Measurements from ENCODE around the gene MAGI1.

The MAGI1 gene

GRCh38 chr3:66038726-66039589 lies at the start of gene MAGI1:
Gene MAGI1, minus strand, starts transcription at chr3:66038918. Its CDS starts 610 bp downstream, at chr3:66038308.
- no peaks in the 10 kb centered on the region for H3K9me3 Mint-ChIP-seq (ENCODE audit: low read depth)
- no peak within 1 kb of the TSS for H3K27ac Mint-ChIP-seq
- peaks cover 16% of the 10 kb centered on the region for H3K4me1 Mint-ChIP-seq (ENCODE audit: low read depth)
- H3K4me3 Mint-ChIP-seq = peak within 1 kb of the TSS; percentile 92
- no peaks in the 10 kb centered on the region for H3K36me3 Mint-ChIP-seq
- peaks cover 38% of the 10 kb centered on the region for H3K27me3 Mint-ChIP-seq

- Mint-ChIP-seq H3K4me1 (ENCODE audit: low read depth) (no peaks in the 10 kb centered on the region), H3K9me3 (ENCODE audit: low read depth) (no peaks in the 10 kb centered on the region), H3K27me3 (no peaks in the 10 kb centered on the region), H3K4me3 (no peak overlapping the region), H3K36me3 (no peaks in the 10 kb centered on the region), H3K27ac (no peak overlapping the region)
Observed at GRCh38 chr3:66083784-66084213, 45.1 kb upstream of the MAGI1 start.

- Mint-ChIP-seq H3K27me3 (no peaks in the 10 kb centered on the region), H3K36me3 (no peaks in the 10 kb centered on the region), H3K4me1 (ENCODE audit: low read depth) (no peaks in the 10 kb centered on the region), H3K4me3 (no peak overlapping the region), H3K9me3 (ENCODE audit: low read depth) (no peaks in the 10 kb centered on the region), H3K27ac (no peak overlapping the region)
Observed at GRCh38 chr3:66083096-66083678, 44.5 kb upstream of the MAGI1 start.

DNA sequence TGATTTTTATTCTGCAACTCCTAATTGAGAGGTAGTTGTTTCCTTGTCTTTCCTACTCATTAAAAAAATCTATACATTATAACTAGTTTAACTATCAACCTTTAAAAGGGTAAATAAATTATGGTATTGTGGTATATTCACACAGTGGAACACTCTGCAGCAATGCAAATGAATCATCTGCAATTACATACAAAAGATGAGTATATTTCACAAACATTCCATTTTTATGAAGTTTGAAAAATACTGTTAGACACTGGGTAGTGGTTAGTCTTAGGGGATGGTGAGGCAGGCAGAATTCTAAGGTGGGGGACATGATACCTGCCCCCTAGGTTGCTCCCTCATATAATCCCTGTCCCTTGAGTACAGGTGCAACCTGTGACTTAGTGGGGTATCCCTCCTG lies 44.0 kb upstream of the MAGI1 start:
- Mint-ChIP-seq H3K36me3 (no peaks in the 10 kb centered on the region), H3K27ac (no peak overlapping the region), H3K27me3 (no peaks in the 10 kb centered on the region), H3K4me1 (ENCODE audit: low read depth) (no peaks in the 10 kb centered on the region), H3K9me3 (ENCODE audit: low read depth) (peaks cover 2% of the 10 kb centered on the region), H3K4me3 (no peak overlapping the region)

DNA sequence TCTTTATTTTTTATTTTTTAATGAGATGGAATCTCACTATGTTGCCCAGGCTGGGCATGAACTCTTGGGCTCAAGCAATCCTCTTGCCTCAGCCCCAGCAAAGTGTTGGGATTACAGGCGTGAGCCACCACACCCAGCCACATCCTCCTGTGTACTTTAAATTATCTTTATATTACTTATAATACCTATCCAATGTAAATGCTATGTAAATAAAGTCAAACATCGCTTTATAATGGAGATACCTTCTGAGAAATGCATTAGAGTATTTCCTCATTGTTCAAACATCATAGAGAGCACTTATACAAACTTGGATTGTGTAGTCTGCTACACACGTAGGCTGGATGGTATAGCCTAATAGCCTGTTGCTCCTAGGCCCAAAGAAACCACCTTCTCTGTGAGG lies 41.4 kb upstream of the MAGI1 start:
- Mint-ChIP-seq H3K27ac (no peak overlapping the region), H3K36me3 (no peaks in the 10 kb centered on the region), H3K27me3 (no peaks in the 10 kb centered on the region), H3K4me1 (ENCODE audit: low read depth) (no peaks in the 10 kb centered on the region), H3K9me3 (ENCODE audit: low read depth) (peaks cover 7% of the 10 kb centered on the region), H3K4me3 (no peak overlapping the region)

GRCh38 chr3:66077973-66078372 lies 39.3 kb upstream of the MAGI1 start:
- Mint-ChIP-seq H3K36me3 (no peaks in the 10 kb centered on the region), H3K27me3 (no peaks in the 10 kb centered on the region), H3K4me3 (no peak overlapping the region), H3K27ac (no peak overlapping the region), H3K9me3 (ENCODE audit: low read depth) (peaks cover 7% of the 10 kb centered on the region), H3K4me1 (ENCODE audit: low read depth) (no peaks in the 10 kb centered on the region)

GRCh38 chr3:66076861-66077470 lies 38.2 kb upstream of the MAGI1 start:
- Mint-ChIP-seq H3K27ac (no peak overlapping the region), H3K4me3 (no peak overlapping the region), H3K36me3 (no peaks in the 10 kb centered on the region), H3K27me3 (no peaks in the 10 kb centered on the region), H3K9me3 (ENCODE audit: low read depth) (peaks cover 7% of the 10 kb centered on the region), H3K4me1 (ENCODE audit: low read depth) (no peaks in the 10 kb centered on the region)

- H3K4me3 Mint-ChIP-seq = no peak overlapping the region
- H3K36me3 Mint-ChIP-seq = no peaks in the 10 kb centered on the region
- peaks cover 7% of the 10 kb centered on the region for H3K9me3 Mint-ChIP-seq (ENCODE audit: low read depth)
- no peaks in the 10 kb centered on the region for H3K4me1 Mint-ChIP-seq (ENCODE audit: low read depth)
- no peaks in the 10 kb centered on the region for H3K27me3 Mint-ChIP-seq
- H3K27ac Mint-ChIP-seq = no peak overlapping the region
Observed at GRCh38 chr3:66075281-66075680, 36.6 kb upstream of the MAGI1 start.

GRCh38 chr3:66073464-66074141 lies 34.9 kb upstream of the MAGI1 start:
- Mint-ChIP-seq H3K27me3 (peaks cover 2% of the 10 kb centered on the region), H3K36me3 (peaks cover 2% of the 10 kb centered on the region), H3K4me3 (no peak overlapping the region), H3K27ac (no peak overlapping the region), H3K9me3 (ENCODE audit: low read depth) (peaks cover 10% of the 10 kb centered on the region), H3K4me1 (ENCODE audit: low read depth) (no peaks in the 10 kb centered on the region)

DNA sequence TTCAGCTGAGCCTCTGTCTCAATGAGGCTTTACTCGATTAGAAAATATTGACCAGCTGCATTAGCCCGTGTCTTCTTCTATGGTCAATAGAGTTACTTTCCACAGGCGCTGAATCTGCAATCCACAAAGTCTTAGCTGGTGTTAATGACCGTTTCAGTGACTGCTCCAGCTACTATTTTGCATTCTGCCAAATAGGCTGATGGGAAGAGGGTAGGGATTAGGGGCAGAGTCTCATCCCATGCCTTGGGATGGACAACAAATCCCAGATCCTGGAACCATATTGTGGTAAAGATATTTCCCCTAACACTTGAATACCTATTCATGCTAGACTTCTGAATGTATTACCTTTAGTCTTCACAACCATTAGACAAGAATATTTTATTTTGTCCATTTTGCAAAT lies 29.5 kb upstream of the MAGI1 start:
- peaks cover 2% of the 10 kb centered on the region for H3K36me3 Mint-ChIP-seq
- H3K27me3 Mint-ChIP-seq = peaks cover 3% of the 10 kb centered on the region
- H3K9me3 Mint-ChIP-seq (ENCODE audit: low read depth) = peaks cover 3% of the 10 kb centered on the region
- no peaks in the 10 kb centered on the region for H3K4me1 Mint-ChIP-seq (ENCODE audit: low read depth)
- no peak overlapping the region for H3K4me3 Mint-ChIP-seq
- no peak overlapping the region for H3K27ac Mint-ChIP-seq

DNA sequence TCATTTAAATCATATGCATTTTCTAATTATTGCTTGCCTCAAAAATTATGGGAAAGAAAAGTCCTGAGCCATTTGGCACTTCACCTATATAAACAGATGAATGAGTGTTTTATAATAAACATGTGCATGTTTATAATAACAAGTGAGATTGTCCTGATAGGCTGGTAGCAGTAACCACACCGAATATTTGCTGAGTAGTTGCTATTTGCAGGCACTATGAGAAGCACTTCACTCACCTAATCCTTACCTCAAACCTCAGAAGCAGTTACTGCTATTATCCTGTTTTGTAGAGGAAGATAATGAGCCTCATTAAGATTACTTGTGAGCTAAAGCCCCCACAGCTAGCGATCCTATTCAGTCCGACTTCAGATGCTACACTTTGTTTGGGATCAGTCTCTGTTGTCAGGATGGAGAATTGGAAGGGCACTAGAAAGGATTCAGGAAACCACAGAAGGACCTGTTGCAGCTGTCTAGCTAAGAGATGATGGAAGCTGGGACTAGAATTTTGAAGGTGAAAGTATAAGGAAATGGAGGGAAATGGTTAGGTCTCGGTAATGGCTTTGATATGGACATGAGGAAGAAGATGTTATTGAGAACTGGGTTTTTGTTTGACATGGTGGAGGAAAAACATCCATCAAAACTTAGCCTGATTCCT lies 28.4 kb upstream of the MAGI1 start:
- Mint-ChIP-seq H3K27ac (no peak overlapping the region), H3K36me3 (peaks cover 2% of the 10 kb centered on the region), H3K27me3 (peaks cover 3% of the 10 kb centered on the region), H3K4me1 (ENCODE audit: low read depth) (no peaks in the 10 kb centered on the region), H3K9me3 (ENCODE audit: low read depth) (peaks cover 3% of the 10 kb centered on the region), H3K4me3 (no peak overlapping the region)

- H3K4me3 Mint-ChIP-seq = no peak overlapping the region
- H3K27ac Mint-ChIP-seq = no peak overlapping the region
- peaks cover 4% of the 10 kb centered on the region for H3K27me3 Mint-ChIP-seq
- no peaks in the 10 kb centered on the region for H3K4me1 Mint-ChIP-seq (ENCODE audit: low read depth)
- no peaks in the 10 kb centered on the region for H3K36me3 Mint-ChIP-seq
- no peaks in the 10 kb centered on the region for H3K9me3 Mint-ChIP-seq (ENCODE audit: low read depth)
Observed at GRCh38 chr3:66055289-66055688, 16.6 kb upstream of the MAGI1 start.

- H3K4me3 Mint-ChIP-seq = no peak overlapping the region
- no peaks in the 10 kb centered on the region for H3K4me1 Mint-ChIP-seq (ENCODE audit: low read depth)
- no peaks in the 10 kb centered on the region for H3K36me3 Mint-ChIP-seq
- H3K9me3 Mint-ChIP-seq (ENCODE audit: low read depth) = no peaks in the 10 kb centered on the region
- H3K27ac Mint-ChIP-seq = no peak overlapping the region
- H3K27me3 Mint-ChIP-seq = peaks cover 4% of the 10 kb centered on the region
Observed at GRCh38 chr3:66053550-66054094, 14.9 kb upstream of the MAGI1 start.

GRCh38 chr3:66052721-66053549 lies 14.2 kb upstream of the MAGI1 start:
- Mint-ChIP-seq H3K9me3 (ENCODE audit: low read depth) (no peaks in the 10 kb centered on the region), H3K27ac (no peak overlapping the region), H3K36me3 (no peaks in the 10 kb centered on the region)

More at GRCh38 chr3:66052721-66053549, 14.2 kb upstream of the MAGI1 start:
- Mint-ChIP-seq H3K27me3 (peaks cover 5% of the 10 kb centered on the region), H3K4me3 (no peak overlapping the region), H3K4me1 (ENCODE audit: low read depth) (no peaks in the 10 kb centered on the region)
